Neural progenitor cell (in vitro differentiated cells): ENCODE measurements around the gene LACTB. TPM values are rescaled to one million over a fixed set of nuclear protein-coding genes. Genes with fewer than 3 reads are reported as not detected.

Source experiments
- DNase-seq: peaks from one replicate; pipeline ENCODE4 v3.0.0-alpha.2; 2016; ENCODE audit warnings: low spot score
- H2AFZ ChIP-seq: fragments of 200-600 bp; sonication (generic); replicated peaks from 2 replicates; pipeline ENCODE4 v1.6.1; 2016; ENCODE audit warnings: antibody characterized with exemption
- H3F3A ChIP-seq: fragments of 200-600 bp; sonication (generic); 2 replicates; pipeline ENCODE4 v1.6.1; 2016; ENCODE audit warnings: antibody characterized with exemption, low read depth
- H3K27ac ChIP-seq: fragments of 200-600 bp; sonication (generic); 2 replicates; pipeline ENCODE4 v1.5.1; 2016; ENCODE audit warnings: mild to moderate bottlenecking
- H3K27me3 ChIP-seq: fragments of 200-600 bp; sonication (generic); 2 replicates; pipeline ENCODE4 v1.6.1; 2016; ENCODE audit warnings: mild to moderate bottlenecking, moderate library complexity
- H3K36me3 ChIP-seq: fragments of 200-600 bp; sonication (generic); 2 replicates; pipeline ENCODE4 v1.5.1; 2016
- H3K4me1 ChIP-seq: fragments of 200-600 bp; sonication (generic); 2 replicates; pipeline ENCODE4 v1.6.1; 2016; ENCODE audit warnings: mixed run types
- H3K4me2 ChIP-seq: fragments of 200-600 bp; sonication (generic); 2 replicates; pipeline ENCODE4 v1.6.1; 2016
- H3K4me3 ChIP-seq: fragments of 200-600 bp; sonication (generic); 2 replicates; pipeline ENCODE4 v1.5.1; 2016
- H3K79me2 ChIP-seq: fragments of 200-600 bp; sonication (generic); 2 replicates; pipeline ENCODE4 v1.6.1; 2016; ENCODE audit warnings: low read depth
- H3K9ac ChIP-seq: fragments of 200-600 bp; sonication (generic); 2 replicates; pipeline ENCODE4 v1.6.1; 2016
- H3K9me3 ChIP-seq: fragments of 200-600 bp; sonication (generic); 2 replicates; pipeline ENCODE4 v1.5.1; 2016; ENCODE audit warnings: low read depth
- H4K20me1 ChIP-seq: fragments of 200-600 bp; sonication (generic); 2 replicates; pipeline ENCODE4 v1.6.1; 2016; ENCODE audit warnings: low read depth
- H3K27ac Mint-ChIP-seq: 3 replicates; pipeline ENCODE4 v1.8.0; 2021; ENCODE audit warnings: mixed read lengths
- H3K27me3 Mint-ChIP-seq: 2 replicates; pipeline ENCODE4 v1.8.0; 2022; ENCODE audit warnings: low read depth, mild to moderate bottlenecking, inconsistent platforms, moderate library complexity, mixed read lengths; ENCODE audit not compliant: insufficient read depth
- H3K36me3 Mint-ChIP-seq: 3 replicates; pipeline ENCODE4 v1.8.0; 2021; ENCODE audit warnings: mixed read lengths
- H3K4me1 Mint-ChIP-seq: 3 replicates; pipeline ENCODE4 v1.8.0; 2021; ENCODE audit warnings: mixed read lengths
- H3K4me3 Mint-ChIP-seq: 3 replicates; pipeline ENCODE4 v1.8.0; 2021; ENCODE audit warnings: mild to moderate bottlenecking, moderate library complexity, mixed read lengths
- H3K9me3 Mint-ChIP-seq: 3 replicates; pipeline ENCODE4 v1.8.0; 2020; ENCODE audit warnings: mixed read lengths
- CTCF ChIP-seq: fragments of 200-600 bp; sonication (generic); IDR thresholded peaks from 2 replicates; pipeline ENCODE4 v1.5.1; 2017; ENCODE audit warnings: antibody characterized with exemption, mild to moderate bottlenecking
- EZH2 ChIP-seq: fragments of 200-600 bp; sonication (generic); IDR thresholded peaks from 2 replicates; pipeline ENCODE4 v1.6.1; 2017; ENCODE audit warnings: antibody characterized with exemption, mild to moderate bottlenecking, moderate library complexity
- EZH2phosphoT487 ChIP-seq: fragments of 200-600 bp; sonication (generic); IDR thresholded peaks from 2 replicates; pipeline ENCODE4 v1.6.1; 2017; ENCODE audit warnings: antibody characterized with exemption
- total RNA-seq: library from RNA; depleted of rRNA; stranded (reverse); fragments of >200 nt; gene quantifications from 2 replicates; pipeline ENCODE4 v1.2.3, GENCODE V29; 2015; ENCODE audit warnings: low replicate concordance

The LACTB gene
- total RNA-seq, 1 donor from 2014 or later: 3.6 TPM

DNA sequence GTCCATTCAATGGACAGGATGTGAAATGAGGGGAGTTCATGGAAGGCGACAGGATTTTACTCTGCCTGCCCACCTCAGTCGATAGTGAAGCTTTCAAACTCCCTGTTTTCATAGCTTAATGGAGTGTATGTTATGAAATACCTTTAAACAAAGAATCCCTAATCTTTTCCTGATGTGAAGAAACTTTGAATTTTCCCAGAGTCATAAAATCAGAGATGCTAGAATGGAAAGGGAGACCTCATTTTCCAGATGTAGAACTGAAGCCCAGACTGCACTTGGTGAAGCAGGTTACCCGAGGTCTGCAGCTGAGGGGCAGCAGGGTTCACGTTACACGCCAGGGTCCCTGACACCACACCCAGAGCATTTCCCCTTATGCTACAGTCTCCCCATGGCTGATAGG is 34.7 kb upstream of the LACTB start:
- H4K20me1 ChIP-seq: no peaks in the 10 kb centered on the region
- no peak overlapping the region for H3K9ac ChIP-seq
- H3K36me3 ChIP-seq: no peaks in the 10 kb centered on the region
- H3K4me3 ChIP-seq: no peak overlapping the region
- H3K27ac ChIP-seq: no peak overlapping the region
- H3F3A ChIP-seq: peaks cover 20% of the 10 kb centered on the region
- Mint-ChIP-seq H3K27ac (no peak overlapping the region), H3K27me3 (peaks cover 6% of the 10 kb centered on the region), H3K9me3 (no peaks in the 10 kb centered on the region), H3K36me3 (no peaks in the 10 kb centered on the region), H3K4me3 (no peak overlapping the region), H3K4me1 (peaks cover 27% of the 10 kb centered on the region)
- no peak for TF ChIP-seq CTCF
- no peak for TF ChIP-seq EZH2
- TF ChIP-seq EZH2phosphoT487: no peak
- H3K9me3 ChIP-seq: no peaks in the 10 kb centered on the region
- peaks cover 30% of the 10 kb centered on the region for H3K4me1 ChIP-seq
- no peak for DNase-seq
- H3K4me2 ChIP-seq: no peak overlapping the region
- no peaks in the 10 kb centered on the region for H3K79me2 ChIP-seq
- H2AFZ ChIP-seq: no peak overlapping the region
- no peaks in the 10 kb centered on the region for H3K27me3 ChIP-seq

DNA sequence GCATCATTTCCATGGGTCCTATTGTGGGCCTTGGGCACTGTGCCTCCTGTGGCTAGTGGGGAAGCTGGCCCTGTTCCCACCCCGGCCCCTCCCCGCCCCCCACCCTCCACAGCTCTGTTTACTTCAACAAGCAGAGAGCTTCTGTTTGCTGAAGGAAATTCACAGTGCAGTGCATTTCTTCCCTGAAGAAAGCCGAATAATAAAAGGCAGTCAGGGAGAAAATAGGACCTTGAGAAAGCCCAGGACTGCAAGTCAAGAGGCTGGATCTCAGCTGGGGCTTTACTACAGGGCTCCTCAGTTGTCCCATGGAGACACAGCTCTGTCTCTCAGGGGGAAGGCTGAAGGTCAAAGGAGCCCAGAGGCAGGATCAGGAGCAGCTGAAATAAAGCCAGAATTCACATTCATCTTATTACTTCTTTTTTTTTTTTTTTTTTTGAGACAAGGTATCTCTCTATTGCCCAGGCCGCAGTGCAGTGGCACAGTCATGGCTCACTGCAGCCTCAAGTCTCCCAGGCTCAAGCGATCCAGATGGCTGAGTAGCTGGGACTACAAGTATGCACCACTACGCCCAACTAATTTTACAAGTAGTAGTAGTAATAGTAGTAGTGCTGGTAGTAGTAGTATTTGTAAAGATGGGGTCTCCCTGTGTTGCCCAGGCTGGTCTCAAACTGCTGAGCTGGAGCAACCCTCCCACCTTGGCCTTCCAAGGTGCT is 33.0 kb upstream of the LACTB start:
- Histone ChIP-seq H3K9ac (no peak overlapping the region), H3K79me2 (no peaks in the 10 kb centered on the region), H2AFZ (no peak overlapping the region), H3K9me3 (no peaks in the 10 kb centered on the region), H3K36me3 (no peaks in the 10 kb centered on the region), H3K4me2 (no peak overlapping the region), H4K20me1 (no peaks in the 10 kb centered on the region), H3K4me1 (peaks cover 24% of the 10 kb centered on the region), H3K4me3 (no peak overlapping the region), H3K27ac (no peak overlapping the region), H3K27me3 (no peaks in the 10 kb centered on the region), H3F3A (peaks cover 18% of the 10 kb centered on the region)
- H3K4me3 Mint-ChIP-seq: peak overlapping the region; percentile 68
- H3K27me3 Mint-ChIP-seq: no peaks in the 10 kb centered on the region
- peaks cover 20% of the 10 kb centered on the region for H3K4me1 Mint-ChIP-seq
- no peaks in the 10 kb centered on the region for H3K36me3 Mint-ChIP-seq
- H3K9me3 Mint-ChIP-seq: no peaks in the 10 kb centered on the region
- DNase-seq: no peak
- H3K27ac Mint-ChIP-seq: no peak overlapping the region
- no peak for TF ChIP-seq CTCF
- TF ChIP-seq EZH2phosphoT487: no peak
- TF ChIP-seq EZH2: no peak

DNA sequence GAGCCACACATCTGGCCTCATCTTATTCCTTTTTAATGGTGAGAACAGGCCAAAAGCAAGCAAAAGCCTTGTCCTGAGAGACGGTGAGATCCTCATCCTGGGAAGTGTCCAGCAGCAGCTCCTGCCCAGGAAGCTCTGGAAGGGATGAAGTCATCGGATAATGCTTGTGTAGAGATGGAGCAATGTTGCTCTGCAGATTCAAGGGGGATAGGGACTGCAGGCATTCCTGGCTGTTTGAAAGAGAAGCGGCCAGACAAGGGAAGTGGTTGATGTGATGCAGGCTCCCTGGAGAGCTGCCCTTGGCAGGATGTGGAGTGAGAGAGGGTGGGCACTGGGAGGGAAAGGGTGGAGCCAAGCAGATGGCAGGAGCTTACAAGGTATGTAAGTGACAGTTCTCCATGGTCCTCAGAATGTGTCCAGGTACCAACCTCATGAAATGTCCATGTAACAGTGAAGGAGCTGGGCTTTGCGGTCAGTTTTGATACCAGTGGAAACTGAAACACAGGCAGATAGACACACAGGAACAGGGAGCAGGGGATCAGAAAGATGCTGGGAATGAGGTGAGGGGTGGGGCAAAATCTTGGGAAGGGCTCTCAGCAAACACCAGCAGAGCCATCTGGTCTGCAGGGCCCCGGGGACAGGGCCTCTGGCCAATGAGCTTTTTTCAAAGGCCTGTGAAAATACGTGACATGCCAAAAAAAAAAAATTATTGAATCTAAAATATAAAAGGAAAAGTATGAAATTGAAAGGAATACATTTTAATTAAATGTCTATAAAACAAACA is 32.2 kb upstream of the LACTB start:
- Mint-ChIP-seq H3K36me3 (no peaks in the 10 kb centered on the region), H3K4me3 (peak overlapping the region; percentile 68), H3K27me3 (no peaks in the 10 kb centered on the region), H3K4me1 (peaks cover 20% of the 10 kb centered on the region), H3K9me3 (no peaks in the 10 kb centered on the region), H3K27ac (peak overlapping the region; percentile 75)
- Histone ChIP-seq H3K9ac (no peak overlapping the region), H3K4me3 (no peak overlapping the region), H2AFZ (no peak overlapping the region), H4K20me1 (no peaks in the 10 kb centered on the region), H3K27me3 (no peaks in the 10 kb centered on the region), H3K4me2 (no peak overlapping the region), H3K36me3 (no peaks in the 10 kb centered on the region), H3F3A (peaks cover 18% of the 10 kb centered on the region), H3K9me3 (no peaks in the 10 kb centered on the region), H3K4me1 (peaks cover 24% of the 10 kb centered on the region), H3K27ac (no peak overlapping the region), H3K79me2 (no peaks in the 10 kb centered on the region)
- DNase-seq: no peak
- TF ChIP-seq EZH2phosphoT487: no peak
- TF ChIP-seq EZH2: no peak
- TF ChIP-seq CTCF: no peak
